MM.1S (cell line): ENCODE measurements around the gene EMILIN1.

Experiments used
- EZH2 ChIP-seq: fragments of 300-600 bp; sonication (generic); optimal IDR thresholded peaks from 2 replicates; pipeline ENCODE3; 2017; ENCODE audit warnings: low read depth, mild to moderate bottlenecking, antibody characterized with exemption, low read length, mixed read lengths
- EZH2phosphoT487 ChIP-seq: fragments of 300-600 bp; sonication (generic); IDR thresholded peaks from 2 replicates; pipeline ENCODE4 v1.6.1; 2018; ENCODE audit warnings: antibody characterized with exemption, low read length
- TF ChIP-seq, protein P1 (sequence below): fragments of 300-600 bp; sonication (generic); IDR thresholded peaks from 2 replicates; pipeline ENCODE4 v1.5.1; 2016; ENCODE audit warnings: antibody characterized with exemption, low read length, mixed read lengths

DNA sequence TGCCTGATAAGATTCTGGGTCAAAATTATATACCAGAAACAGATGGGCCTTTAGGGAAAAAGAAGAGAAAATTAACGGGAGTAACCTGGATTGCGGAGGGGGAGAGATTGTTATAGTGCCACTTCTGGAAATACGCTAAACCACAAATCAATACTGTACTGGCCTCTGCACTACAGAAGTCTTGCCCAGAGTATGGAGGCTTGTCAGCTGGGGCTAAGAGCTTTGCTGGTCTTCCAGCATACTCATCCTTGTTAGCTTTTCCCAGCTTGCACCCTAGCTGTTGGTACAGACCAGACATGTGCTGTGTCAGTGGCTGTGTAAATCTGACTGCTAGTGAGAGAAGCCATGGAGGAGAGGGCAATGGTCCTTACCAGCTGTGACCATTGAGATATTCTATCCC is 18.1 kb upstream of the EMILIN1 start:
- TF ChIP-seq, protein P1, sequence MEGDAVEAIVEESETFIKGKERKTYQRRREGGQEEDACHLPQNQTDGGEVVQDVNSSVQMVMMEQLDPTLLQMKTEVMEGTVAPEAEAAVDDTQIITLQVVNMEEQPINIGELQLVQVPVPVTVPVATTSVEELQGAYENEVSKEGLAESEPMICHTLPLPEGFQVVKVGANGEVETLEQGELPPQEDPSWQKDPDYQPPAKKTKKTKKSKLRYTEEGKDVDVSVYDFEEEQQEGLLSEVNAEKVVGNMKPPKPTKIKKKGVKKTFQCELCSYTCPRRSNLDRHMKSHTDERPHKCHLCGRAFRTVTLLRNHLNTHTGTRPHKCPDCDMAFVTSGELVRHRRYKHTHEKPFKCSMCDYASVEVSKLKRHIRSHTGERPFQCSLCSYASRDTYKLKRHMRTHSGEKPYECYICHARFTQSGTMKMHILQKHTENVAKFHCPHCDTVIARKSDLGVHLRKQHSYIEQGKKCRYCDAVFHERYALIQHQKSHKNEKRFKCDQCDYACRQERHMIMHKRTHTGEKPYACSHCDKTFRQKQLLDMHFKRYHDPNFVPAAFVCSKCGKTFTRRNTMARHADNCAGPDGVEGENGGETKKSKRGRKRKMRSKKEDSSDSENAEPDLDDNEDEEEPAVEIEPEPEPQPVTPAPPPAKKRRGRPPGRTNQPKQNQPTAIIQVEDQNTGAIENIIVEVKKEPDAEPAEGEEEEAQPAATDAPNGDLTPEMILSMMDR: no peak
- TF ChIP-seq EZH2 (no peak), EZH2phosphoT487 (no peak)
